Epithelial cell of esophagus (primary cell): ENCODE measurements around the gene CAMKK1.
A peak's percentile ranks its signal among the peaks of the same experiment; 100 is the strongest.

Experiments used
- DNase-seq: peaks from one replicate; pipeline ENCODE4 v3.0.0; 2010; ENCODE audit warnings: low read depth
- H3K4me3 ChIP-seq: 2 replicates; pipeline ENCODE4 v1.5.1; 2011; ENCODE audit warnings: mild to moderate bottlenecking, low read length, control low read depth
- TF ChIP-seq, protein P1 (sequence below): IDR thresholded peaks from 2 replicates; pipeline ENCODE4 v1.5.1; 2011; ENCODE audit warnings: low read depth, mild to moderate bottlenecking, low read length, control low read depth, inconsistent platforms; ENCODE audit not compliant: insufficient read depth; ENCODE audit errors: missing control alignments

The CAMKK1 gene

DNA sequence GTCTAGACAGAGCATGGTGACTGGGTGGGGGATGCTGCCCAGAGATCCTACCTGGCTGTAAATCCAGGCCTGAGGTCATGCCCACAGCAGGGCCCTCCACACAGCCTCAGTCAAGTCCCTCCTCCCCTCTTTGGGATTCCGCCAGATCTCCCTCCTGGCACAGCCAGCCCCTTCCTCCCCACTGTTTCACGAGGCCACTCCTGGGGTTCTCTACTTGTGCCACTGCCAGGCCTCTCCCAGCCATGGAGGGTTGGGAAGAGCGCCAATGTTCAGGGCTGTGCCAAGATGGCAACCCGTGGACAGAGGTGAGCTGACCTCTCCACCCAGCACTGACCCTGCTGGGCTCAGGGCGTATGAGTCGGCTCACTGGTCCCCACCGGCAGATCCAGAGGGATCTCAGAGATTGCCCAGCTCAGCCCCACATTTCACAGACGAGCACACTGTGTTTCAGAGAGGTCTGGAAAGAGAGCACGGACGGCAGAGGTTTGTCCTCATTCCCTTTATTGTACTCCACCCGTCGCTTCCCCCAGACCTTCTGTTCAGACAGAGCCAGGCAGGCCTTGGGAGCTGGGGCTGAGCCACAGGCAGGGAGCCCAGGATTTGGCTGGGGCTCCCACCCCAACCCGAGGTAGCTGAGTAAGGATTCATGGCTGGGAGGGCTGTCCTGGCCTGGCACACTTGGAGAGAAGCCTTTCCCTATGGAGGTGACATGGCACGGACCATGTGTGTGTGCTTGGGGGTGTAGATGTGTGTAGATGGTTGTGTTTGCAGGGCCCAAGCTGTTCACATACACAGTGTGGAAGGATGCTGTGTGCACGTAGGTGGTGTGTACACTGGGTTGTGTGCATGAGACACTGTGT lies 3.5 kb upstream of the CAMKK1 start:
- TF ChIP-seq, protein P1, sequence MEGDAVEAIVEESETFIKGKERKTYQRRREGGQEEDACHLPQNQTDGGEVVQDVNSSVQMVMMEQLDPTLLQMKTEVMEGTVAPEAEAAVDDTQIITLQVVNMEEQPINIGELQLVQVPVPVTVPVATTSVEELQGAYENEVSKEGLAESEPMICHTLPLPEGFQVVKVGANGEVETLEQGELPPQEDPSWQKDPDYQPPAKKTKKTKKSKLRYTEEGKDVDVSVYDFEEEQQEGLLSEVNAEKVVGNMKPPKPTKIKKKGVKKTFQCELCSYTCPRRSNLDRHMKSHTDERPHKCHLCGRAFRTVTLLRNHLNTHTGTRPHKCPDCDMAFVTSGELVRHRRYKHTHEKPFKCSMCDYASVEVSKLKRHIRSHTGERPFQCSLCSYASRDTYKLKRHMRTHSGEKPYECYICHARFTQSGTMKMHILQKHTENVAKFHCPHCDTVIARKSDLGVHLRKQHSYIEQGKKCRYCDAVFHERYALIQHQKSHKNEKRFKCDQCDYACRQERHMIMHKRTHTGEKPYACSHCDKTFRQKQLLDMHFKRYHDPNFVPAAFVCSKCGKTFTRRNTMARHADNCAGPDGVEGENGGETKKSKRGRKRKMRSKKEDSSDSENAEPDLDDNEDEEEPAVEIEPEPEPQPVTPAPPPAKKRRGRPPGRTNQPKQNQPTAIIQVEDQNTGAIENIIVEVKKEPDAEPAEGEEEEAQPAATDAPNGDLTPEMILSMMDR = no peak
- no peak overlapping the region for H3K4me3 ChIP-seq

DNA sequence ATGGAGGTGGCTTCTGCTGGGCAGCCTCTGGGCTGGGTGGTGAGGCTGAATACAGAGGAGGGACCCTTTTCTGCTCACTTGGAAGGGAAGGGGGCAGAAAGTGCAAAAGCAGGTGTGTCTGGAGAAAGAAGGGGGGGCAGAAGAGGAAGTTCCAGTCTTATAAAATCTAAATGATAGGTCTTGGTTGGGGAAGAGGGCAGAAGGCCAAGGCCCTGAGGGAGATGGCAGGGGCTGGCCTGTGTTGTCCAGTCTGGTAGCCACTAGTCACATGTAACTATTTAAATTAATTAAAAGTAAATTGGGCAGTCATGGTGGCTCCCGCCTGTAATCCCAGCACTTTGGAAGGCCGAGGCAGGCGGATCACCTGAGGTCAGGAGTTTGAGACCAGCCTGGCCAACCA lies 2.5 kb upstream of the CAMKK1 start:
- DNase-seq = no peak
- no peak overlapping the region for H3K4me3 ChIP-seq
- TF ChIP-seq, protein P1 = no peak

More for the DNA sequence above, 3.5 kb upstream of the CAMKK1 start:
- no peak for DNase-seq

DNA sequence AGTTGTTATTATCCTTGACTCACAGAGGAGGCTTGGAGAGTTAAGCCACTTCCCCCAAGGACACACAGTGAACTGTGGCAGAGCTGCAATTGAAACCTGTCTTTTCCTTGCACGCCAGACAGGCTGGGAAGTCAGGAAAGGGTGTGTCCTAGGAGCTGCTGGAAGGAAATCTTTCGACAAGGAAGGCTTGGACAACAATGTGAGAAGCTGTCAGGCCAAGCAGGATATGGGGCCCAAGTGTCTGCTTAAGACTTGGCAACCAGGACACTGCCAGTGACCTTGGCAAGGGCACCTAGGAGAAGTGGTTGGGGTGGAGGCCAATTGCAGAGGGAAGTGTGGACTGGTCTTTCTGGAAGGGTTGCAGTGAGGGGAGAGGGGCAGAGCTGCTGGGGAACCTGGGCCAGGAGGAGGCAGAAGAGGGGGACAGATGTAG lies 2.1 kb upstream of the CAMKK1 start:
- TF ChIP-seq, protein P1 = no peak
- H3K4me3 ChIP-seq = no peak overlapping the region
- peak; percentile 78 for DNase-seq

DNA sequence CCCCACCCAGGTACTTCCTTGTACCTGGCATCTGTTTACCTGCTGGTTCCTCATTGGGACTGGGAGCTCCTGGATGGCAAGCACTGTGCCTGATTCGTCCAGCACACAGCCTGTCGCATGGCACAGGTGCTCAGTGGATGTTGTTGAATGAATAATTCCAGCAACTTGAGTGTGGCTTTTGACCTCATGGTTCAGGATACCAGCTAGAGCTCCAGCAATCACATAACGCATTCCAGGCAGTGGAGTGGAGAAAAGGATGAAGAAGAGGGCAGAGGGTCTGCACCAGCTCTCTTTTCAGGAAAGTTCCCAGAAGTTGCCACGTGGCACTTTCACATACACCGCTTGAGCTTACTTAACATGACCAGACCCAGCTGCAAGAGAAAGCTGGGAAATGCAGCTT lies 1.3 kb upstream of the CAMKK1 start:
- no peak overlapping the region for H3K4me3 ChIP-seq
- TF ChIP-seq, protein P1 = no peak
- no peak for DNase-seq

DNA sequence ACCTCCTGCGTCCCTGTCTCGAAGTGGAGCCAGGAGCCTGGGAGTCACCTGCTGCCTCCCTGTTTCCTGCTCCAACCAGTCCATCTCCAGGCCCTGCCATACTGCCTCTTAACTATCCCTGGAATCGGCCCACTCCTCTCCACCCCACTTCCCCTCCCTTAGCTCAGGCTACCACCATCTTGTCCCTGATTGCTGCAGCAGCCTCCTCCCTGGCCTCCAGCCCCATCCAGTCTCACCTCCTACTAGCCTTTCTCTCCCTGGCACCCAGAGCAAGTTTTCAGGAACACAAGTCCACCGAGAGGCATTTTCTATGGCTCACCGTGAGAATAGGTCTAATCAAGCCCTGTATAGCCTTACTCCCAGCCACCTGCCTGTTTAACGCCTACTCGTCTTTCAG lies 865 bp upstream of the CAMKK1 start:
- H3K4me3 ChIP-seq = no peak overlapping the region
- DNase-seq = no peak
- TF ChIP-seq, protein P1 = no peak

DNA sequence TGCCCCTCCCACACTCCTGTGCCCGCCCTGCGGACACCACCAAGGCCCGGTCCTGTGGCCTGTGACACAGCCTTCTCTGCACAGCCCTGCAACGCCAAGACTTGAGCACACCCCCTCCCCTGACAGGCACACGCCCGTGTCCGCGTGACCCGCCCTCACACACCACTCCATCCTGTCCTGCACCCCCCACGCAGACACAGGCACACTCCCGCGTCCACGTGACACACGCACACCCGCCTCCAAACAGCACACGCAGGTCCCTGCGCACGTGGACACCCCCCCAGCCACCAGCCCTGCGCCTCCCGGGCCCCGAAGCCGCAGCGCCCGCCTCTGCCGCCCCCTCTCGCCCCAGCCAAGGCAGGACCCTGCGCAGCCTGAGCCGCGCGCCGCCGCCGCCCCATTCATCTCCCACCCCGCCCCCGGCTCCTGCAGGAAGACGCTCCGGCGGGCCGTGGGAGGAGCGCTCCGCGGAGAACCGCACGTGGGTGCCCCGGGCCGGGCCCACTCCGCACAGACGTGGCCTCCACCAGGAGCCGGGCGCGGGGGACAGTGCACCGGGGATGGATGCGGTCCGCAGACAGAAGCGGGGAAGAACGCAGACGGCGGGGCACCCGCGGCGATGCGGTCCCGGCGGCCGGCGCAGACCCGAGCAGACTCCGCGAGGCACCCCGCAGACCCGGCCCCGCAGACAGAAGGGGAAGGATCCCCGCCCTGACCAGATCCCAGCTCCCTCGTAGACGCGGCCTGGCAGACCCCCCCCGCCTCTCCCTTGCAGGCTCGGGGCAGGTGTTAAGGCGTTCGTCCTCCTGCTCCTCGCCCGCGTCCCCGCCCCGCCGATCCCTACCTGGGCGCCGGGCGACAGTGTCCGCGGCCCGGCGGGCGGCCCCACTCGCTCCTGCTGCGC lies 506 bp downstream of the CAMKK1 start:
- peak; percentile 39 for DNase-seq
- TF ChIP-seq, protein P1 = no peak
- H3K4me3 ChIP-seq = peak overlapping the region; percentile 51
